ENCODE data around the gene ZNF219. TPM values are rescaled to one million over a fixed set of nuclear protein-coding genes. Genes with fewer than 3 reads are reported as not detected.

ZNF219 gene
- total and polyA plus RNA-seq, 2 of the 13 experiments (the other 11 are each of a cell fraction or from before 2014, with no cell fraction given): 34.5 to 36.6 TPM

DNA sequence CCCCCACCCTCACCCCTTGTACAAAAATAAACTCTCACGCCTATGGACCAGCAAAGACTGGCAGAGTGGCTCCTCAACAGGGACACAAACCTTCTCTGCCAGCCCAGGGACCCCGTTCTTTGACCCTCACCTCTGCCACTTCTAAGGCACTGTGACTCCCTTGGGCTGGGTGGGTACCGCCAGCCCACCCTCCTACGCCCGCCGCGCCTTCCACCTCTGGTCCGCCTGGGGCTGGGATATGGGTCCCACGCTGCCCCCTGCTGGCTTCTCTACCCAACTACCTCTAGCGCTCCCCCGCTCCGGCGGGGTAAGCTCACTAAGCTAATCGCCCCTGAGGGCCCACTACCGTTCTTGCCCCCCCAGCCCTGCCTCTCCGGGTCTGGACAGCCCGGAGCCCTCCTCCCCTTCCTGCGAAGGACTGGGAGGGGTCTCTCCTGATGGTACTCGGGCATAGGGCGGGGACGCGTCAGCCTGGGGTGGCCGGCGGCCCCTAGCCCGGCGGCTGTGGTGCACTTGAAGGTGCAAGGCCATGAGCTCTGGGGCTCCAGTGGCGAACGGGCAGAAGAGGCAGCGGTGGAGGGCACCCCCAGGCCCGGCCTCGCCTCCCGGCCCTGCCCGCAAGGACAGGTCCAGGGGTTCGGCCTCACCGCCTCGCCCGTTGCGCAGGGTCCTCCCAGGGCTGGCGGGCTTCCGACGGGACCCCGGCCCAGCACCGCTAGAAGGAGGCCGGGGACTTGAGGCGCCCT, 8.1 kb downstream of the ZNF219 start (continued):
- TF ChIP-seq, protein P1, sequence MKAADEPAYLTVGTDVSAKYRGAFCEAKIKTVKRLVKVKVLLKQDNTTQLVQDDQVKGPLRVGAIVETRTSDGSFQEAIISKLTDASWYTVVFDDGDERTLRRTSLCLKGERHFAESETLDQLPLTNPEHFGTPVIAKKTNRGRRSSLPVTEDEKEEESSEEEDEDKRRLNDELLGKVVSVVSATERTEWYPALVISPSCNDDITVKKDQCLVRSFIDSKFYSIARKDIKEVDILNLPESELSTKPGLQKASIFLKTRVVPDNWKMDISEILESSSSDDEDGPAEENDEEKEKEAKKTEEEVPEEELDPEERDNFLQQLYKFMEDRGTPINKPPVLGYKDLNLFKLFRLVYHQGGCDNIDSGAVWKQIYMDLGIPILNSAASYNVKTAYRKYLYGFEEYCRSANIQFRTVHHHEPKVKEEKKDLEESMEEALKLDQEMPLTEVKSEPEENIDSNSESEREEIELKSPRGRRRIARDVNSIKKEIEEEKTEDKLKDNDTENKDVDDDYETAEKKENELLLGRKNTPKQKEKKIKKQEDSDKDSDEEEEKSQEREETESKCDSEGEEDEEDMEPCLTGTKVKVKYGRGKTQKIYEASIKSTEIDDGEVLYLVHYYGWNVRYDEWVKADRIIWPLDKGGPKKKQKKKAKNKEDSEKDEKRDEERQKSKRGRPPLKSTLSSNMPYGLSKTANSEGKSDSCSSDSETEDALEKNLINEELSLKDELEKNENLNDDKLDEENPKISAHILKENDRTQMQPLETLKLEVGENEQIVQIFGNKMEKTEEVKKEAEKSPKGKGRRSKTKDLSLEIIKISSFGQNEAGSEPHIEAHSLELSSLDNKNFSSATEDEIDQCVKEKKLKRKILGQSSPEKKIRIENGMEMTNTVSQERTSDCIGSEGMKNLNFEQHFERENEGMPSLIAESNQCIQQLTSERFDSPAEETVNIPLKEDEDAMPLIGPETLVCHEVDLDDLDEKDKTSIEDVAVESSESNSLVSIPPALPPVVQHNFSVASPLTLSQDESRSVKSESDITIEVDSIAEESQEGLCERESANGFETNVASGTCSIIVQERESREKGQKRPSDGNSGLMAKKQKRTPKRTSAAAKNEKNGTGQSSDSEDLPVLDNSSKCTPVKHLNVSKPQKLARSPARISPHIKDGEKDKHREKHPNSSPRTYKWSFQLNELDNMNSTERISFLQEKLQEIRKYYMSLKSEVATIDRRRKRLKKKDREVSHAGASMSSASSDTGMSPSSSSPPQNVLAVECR (CRISPR knock-in tag; IDR thresholded peaks at IDR 0.05; ENCODE audit: borderline replicate concordance): 0 out of 2 replicates have a peak, but pooled peaks have one; percentile 27
- TF ChIP-seq ONECUT2 (CRISPR knock-in tag; IDR thresholded peaks at IDR 0.05) (0 out of 2 replicates have a peak, but pooled peaks have one; percentile 32), RFXANK (CRISPR knock-in tag; IDR thresholded peaks at IDR 0.05) (no peak), KAT7 (CRISPR knock-in tag; IDR thresholded peaks at IDR 0.05; ENCODE audit: borderline replicate concordance) (no peak), TEAD2 (CRISPR knock-in tag; IDR thresholded peaks at IDR 0.05) (no peak), CBX2 (IDR thresholded peaks at IDR 0.05; ENCODE audit: low read depth, low read length) (no peak), CBX2 (CRISPR knock-in tag; IDR thresholded peaks at IDR 0.05; ENCODE audit: low read depth) (no peak), HOXA5 (CRISPR knock-in tag; IDR thresholded peaks at IDR 0.05) (no peak), HIVEP1 (CRISPR knock-in tag; IDR thresholded peaks at IDR 0.05) (no peak), PHF8 (CRISPR knock-in tag; IDR thresholded peaks at IDR 0.05) (no peak; the same call in 1 of the 2 replicates), ZSCAN31 (CRISPR knock-in tag; IDR thresholded peaks at IDR 0.05; ENCODE audit: low read depth) (no peak), ZKSCAN1 (IDR thresholded peaks at IDR 0.05; ENCODE audit: low read length) (no peak), ZNF644 (CRISPR knock-in tag; IDR thresholded peaks at IDR 0.05; ENCODE audit: low read depth) (no peak), ZKSCAN8 (CRISPR knock-in tag; IDR thresholded peaks at IDR 0.05; ENCODE audit: borderline replicate concordance) (no peak), ZNF547 (CRISPR knock-in tag; IDR thresholded peaks at IDR 0.05) (0 out of 2 replicates have a peak, but pooled peaks have one; percentile 54)
- TF ChIP-seq, protein P2, sequence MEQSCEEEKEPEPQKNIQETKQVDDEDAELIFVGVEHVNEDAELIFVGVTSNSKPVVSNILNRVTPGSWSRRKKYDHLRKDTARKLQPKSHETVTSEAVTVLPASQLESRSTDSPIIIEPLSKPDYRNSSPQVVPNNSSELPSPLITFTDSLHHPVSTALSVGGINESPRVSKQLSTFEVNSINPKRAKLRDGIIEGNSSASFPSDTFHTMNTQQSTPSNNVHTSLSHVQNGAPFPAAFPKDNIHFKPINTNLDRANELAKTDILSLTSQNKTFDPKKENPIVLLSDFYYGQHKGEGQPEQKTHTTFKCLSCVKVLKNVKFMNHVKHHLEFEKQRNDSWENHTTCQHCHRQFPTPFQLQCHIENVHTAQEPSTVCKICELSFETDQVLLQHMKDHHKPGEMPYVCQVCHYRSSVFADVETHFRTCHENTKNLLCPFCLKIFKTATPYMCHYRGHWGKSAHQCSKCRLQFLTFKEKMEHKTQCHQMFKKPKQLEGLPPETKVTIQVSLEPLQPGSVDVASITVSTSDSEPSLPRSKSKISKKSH (CRISPR knock-in tag; IDR thresholded peaks at IDR 0.05; ENCODE audit: borderline replicate concordance): no peak; the same call in 1 of the 2 replicates
- TF ChIP-seq, protein P3, sequence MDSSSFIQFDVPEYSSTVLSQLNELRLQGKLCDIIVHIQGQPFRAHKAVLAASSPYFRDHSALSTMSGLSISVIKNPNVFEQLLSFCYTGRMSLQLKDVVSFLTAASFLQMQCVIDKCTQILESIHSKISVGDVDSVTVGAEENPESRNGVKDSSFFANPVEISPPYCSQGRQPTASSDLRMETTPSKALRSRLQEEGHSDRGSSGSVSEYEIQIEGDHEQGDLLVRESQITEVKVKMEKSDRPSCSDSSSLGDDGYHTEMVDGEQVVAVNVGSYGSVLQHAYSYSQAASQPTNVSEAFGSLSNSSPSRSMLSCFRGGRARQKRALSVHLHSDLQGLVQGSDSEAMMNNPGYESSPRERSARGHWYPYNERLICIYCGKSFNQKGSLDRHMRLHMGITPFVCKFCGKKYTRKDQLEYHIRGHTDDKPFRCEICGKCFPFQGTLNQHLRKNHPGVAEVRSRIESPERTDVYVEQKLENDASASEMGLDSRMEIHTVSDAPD (CRISPR knock-in tag; IDR thresholded peaks at IDR 0.05): no peak
- TF ChIP-seq, protein P4, sequence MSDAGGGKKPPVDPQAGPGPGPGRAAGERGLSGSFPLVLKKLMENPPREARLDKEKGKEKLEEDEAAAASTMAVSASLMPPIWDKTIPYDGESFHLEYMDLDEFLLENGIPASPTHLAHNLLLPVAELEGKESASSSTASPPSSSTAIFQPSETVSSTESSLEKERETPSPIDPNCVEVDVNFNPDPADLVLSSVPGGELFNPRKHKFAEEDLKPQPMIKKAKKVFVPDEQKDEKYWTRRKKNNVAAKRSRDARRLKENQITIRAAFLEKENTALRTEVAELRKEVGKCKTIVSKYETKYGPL (CRISPR knock-in tag; IDR thresholded peaks at IDR 0.05): no peak
- TF ChIP-seq, protein P5, sequence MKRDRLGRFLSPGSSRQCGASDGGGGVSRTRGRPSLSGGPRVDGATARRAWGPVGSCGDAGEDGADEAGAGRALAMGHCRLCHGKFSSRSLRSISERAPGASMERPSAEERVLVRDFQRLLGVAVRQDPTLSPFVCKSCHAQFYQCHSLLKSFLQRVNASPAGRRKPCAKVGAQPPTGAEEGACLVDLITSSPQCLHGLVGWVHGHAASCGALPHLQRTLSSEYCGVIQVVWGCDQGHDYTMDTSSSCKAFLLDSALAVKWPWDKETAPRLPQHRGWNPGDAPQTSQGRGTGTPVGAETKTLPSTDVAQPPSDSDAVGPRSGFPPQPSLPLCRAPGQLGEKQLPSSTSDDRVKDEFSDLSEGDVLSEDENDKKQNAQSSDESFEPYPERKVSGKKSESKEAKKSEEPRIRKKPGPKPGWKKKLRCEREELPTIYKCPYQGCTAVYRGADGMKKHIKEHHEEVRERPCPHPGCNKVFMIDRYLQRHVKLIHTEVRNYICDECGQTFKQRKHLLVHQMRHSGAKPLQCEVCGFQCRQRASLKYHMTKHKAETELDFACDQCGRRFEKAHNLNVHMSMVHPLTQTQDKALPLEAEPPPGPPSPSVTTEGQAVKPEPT (CRISPR knock-in tag; IDR thresholded peaks at IDR 0.05; ENCODE audit: low read depth): no peak

All from HepG2 (cell line).